OCI-LY3 (cell line): Measurements from ENCODE around the gene CLSTN2.
A peak's percentile ranks its signal among the peaks of the same experiment; 100 is the strongest.

ENCODE experiments used
- H2AFZ ChIP-seq: fragments of 200-600, 300-600 bp; shearing (Covaris generic); 2 replicates; pipeline ENCODE4 v1.6.0; 2014; ENCODE audit warnings: antibody characterized with exemption, low read depth, low read length
- H3K27ac ChIP-seq: fragments of 200-600, 300-600 bp; sonication (generic); 2 replicates; pipeline ENCODE4 v1.5.1; 2014; ENCODE audit warnings: mild to moderate bottlenecking, low read length, moderate library complexity, mixed read lengths
- H3K27me3 ChIP-seq: fragments of 200-600, 300-600 bp; sonication (generic); 2 replicates; pipeline ENCODE4 v1.6.1; 2014; ENCODE audit warnings: low read depth, low read length, mixed read lengths
- H3K36me3 ChIP-seq: fragments of 200-600, 300-600 bp; sonication (generic); replicated peaks from 2 replicates; pipeline ENCODE3; 2014; ENCODE audit warnings: low read depth, low read length, mixed read lengths
- H3K4me1 ChIP-seq: fragments of 300-600, 200-600 bp; sonication (generic); 2 replicates; pipeline ENCODE4 v1.6.1; 2014; ENCODE audit warnings: low read length, mixed read lengths
- H3K4me2 ChIP-seq: fragments of 200-600, 300-600 bp; sonication (generic); 2 replicates; pipeline ENCODE4 v1.6.1; 2014; ENCODE audit warnings: low read length, mixed read lengths
- H3K4me3 ChIP-seq: fragments of 300-600, 200-600 bp; sonication (generic); 2 replicates; pipeline ENCODE4 v1.5.1; 2014; ENCODE audit warnings: antibody characterized with exemption, mild to moderate bottlenecking, low read length, moderate library complexity
- H3K79me2 ChIP-seq: fragments of 300-600, 200-600 bp; shearing (Covaris generic); 2 replicates; pipeline ENCODE4 v1.6.1; 2014; ENCODE audit warnings: mild to moderate bottlenecking, low read length, mixed read lengths
- H3K9ac ChIP-seq: fragments of 300-600, 200-600 bp; shearing (Covaris generic); 2 replicates; pipeline ENCODE4 v1.6.0; 2014; ENCODE audit warnings: mild to moderate bottlenecking, low read length, moderate library complexity
- H3K9me3 ChIP-seq: fragments of 200-600, 300-600 bp; shearing (Covaris generic); 2 replicates; pipeline ENCODE4 v1.6.1; 2014; ENCODE audit warnings: low read length, mixed read lengths; ENCODE audit not compliant: insufficient read depth
- H4K20me1 ChIP-seq: fragments of 200-600, 300-600 bp; sonication (generic); 2 replicates; pipeline ENCODE4 v1.6.1; 2016; ENCODE audit warnings: low read length, mixed read lengths; ENCODE audit not compliant: insufficient read depth
- EZH2phosphoT487 ChIP-seq: fragments of 200-600 bp; shearing (Covaris generic); IDR thresholded peaks from 2 replicates; pipeline ENCODE4 v1.6.1; 2018; ENCODE audit warnings: antibody characterized with exemption, mixed run types, low read depth
- TF ChIP-seq, protein P1 (sequence below): fragments of 200-600, 300-600 bp; sonication (generic); IDR thresholded peaks from 2 replicates; pipeline ENCODE4 v1.5.1; 2014; ENCODE audit warnings: antibody characterized with exemption, low read length, low read depth

The CLSTN2 gene

DNA sequence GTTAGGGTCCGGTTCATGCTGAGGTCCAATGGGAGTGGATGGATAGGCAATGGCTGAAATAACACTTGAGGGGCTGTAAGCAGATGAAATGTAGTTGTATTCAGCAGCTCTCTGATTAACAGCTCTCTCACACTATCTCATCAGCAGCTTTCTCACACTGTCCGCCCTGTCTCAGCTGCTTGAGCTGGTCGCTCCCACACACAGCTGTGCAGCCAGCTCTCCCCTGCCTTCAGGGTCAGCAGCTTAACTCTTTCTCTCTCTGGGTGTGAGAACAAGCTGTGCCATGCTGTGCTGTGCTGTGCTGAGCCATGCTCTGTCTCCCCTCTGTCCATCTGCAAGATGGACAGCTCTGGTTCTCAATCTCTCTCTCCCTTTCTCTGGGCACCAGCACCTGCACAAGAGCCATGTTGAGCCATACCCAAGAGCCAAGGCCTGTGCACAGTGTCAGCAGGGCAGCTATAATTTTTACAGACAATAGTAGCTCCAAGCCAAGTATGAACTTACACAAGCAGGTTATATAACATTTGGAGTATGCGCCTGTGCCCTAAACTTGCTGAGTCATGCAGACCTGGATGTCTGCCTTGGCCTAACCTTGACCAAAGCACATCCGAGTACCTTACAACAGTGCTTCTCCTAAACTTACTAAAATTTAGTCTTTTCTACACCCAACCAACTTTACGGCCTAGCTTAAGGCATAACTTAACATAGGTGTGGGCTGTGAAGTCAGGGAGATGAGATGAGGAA, 451.5 kb downstream of the CLSTN2 start:
- Histone ChIP-seq H3K4me1 (peaks cover 15% of the 10 kb centered on the region), H3K27ac (no peak overlapping the region), H3K9me3 (no peaks in the 10 kb centered on the region), H3K27me3 (no peaks in the 10 kb centered on the region), H3K9ac (no peak overlapping the region), H3K4me3 (no peak overlapping the region), H3K36me3 (no peaks in the 10 kb centered on the region), H3K4me2 (no peak overlapping the region), H4K20me1 (no peaks in the 10 kb centered on the region), H3K79me2 (no peaks in the 10 kb centered on the region), H2AFZ (0 out of 2 replicates have a peak overlapping the region, but pooled peaks have one; percentile 15)
- TF ChIP-seq, protein P1, sequence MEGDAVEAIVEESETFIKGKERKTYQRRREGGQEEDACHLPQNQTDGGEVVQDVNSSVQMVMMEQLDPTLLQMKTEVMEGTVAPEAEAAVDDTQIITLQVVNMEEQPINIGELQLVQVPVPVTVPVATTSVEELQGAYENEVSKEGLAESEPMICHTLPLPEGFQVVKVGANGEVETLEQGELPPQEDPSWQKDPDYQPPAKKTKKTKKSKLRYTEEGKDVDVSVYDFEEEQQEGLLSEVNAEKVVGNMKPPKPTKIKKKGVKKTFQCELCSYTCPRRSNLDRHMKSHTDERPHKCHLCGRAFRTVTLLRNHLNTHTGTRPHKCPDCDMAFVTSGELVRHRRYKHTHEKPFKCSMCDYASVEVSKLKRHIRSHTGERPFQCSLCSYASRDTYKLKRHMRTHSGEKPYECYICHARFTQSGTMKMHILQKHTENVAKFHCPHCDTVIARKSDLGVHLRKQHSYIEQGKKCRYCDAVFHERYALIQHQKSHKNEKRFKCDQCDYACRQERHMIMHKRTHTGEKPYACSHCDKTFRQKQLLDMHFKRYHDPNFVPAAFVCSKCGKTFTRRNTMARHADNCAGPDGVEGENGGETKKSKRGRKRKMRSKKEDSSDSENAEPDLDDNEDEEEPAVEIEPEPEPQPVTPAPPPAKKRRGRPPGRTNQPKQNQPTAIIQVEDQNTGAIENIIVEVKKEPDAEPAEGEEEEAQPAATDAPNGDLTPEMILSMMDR, result no peak
- no peak for TF ChIP-seq EZH2phosphoT487

DNA sequence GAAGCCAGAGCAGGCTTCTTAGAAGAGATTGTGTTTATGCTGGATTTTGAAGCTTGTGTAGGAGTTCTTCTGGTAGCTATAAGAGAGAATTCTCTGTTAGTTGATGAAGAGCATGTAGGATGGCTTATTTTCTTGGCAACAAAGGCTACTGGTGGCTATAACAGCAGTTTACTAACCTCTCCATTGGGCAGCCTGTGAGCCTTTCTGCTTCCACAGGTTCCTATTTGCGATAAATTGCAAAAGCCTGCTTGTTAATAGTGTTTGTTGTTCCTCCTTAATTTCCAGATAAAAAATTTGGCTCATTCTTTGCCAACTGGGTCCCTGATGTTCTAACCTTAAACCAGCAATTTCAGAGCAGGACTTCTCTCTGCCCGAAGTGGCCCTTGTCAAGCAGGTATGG, 452.3 kb downstream of the CLSTN2 start:
- H3K27ac ChIP-seq, result no peak overlapping the region

DNA sequence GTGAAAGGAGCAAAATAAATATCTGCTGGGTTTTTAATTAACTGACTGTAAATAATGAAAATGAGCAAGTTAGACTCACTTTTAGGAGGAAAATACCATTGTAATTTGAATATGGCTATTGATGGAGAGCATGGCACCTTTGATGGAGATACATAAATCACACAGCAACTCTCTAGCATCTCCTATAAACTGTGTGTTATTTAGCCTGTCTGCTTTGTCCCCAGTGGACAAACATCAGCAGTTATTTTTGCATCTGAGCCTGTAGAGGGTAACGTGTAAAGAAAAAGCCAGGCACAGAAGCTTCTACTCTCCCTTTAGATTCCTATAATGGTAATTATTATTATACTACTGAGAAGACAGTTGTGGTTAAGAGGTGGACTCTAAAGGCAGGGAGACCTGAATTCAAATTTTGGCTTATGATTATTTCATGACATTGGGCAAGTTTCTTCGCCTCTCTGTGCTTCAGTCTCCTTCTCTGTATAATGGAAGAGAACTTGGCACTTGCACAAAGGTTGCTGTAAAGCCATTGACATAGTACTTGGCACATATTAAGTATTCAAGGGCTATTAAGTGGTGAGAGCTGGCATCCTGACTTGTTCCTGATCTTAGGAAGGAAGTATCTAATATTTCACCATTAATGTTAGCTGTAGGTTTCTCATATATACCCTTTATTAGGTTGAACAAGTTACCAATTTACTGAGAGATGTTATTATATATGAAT, 453.4 kb downstream of the CLSTN2 start:
- H3K4me3 ChIP-seq, result no peak overlapping the region
- no peaks in the 10 kb centered on the region for H4K20me1 ChIP-seq
- H3K9ac ChIP-seq, result no peak overlapping the region
- no peaks in the 10 kb centered on the region for H3K79me2 ChIP-seq
- no peaks in the 10 kb centered on the region for H3K9me3 ChIP-seq
- H3K36me3 ChIP-seq, result no peaks in the 10 kb centered on the region
- H3K27ac ChIP-seq, result no peak overlapping the region
- no peak overlapping the region for H2AFZ ChIP-seq
- TF ChIP-seq EZH2phosphoT487, result no peak
- TF ChIP-seq, protein P1, result no peak
- peaks cover 15% of the 10 kb centered on the region for H3K4me1 ChIP-seq
- H3K4me2 ChIP-seq, result no peak overlapping the region
- H3K27me3 ChIP-seq, result no peaks in the 10 kb centered on the region

More for the DNA sequence above, 452.3 kb downstream of the CLSTN2 start:
- H2AFZ ChIP-seq, result peak overlapping the region; percentile 15; the same call in 1 of the 2 replicates
- H3K4me3 ChIP-seq, result no peak overlapping the region
- no peaks in the 10 kb centered on the region for H3K27me3 ChIP-seq
- H3K4me1 ChIP-seq, result peaks cover 15% of the 10 kb centered on the region
- no peak for TF ChIP-seq EZH2phosphoT487
- TF ChIP-seq, protein P1, result no peak
- no peak overlapping the region for H3K9ac ChIP-seq
- H3K4me2 ChIP-seq, result no peak overlapping the region
- H3K79me2 ChIP-seq, result no peaks in the 10 kb centered on the region
- H3K9me3 ChIP-seq, result no peaks in the 10 kb centered on the region
- H4K20me1 ChIP-seq, result no peaks in the 10 kb centered on the region
- H3K36me3 ChIP-seq, result no peaks in the 10 kb centered on the region

DNA sequence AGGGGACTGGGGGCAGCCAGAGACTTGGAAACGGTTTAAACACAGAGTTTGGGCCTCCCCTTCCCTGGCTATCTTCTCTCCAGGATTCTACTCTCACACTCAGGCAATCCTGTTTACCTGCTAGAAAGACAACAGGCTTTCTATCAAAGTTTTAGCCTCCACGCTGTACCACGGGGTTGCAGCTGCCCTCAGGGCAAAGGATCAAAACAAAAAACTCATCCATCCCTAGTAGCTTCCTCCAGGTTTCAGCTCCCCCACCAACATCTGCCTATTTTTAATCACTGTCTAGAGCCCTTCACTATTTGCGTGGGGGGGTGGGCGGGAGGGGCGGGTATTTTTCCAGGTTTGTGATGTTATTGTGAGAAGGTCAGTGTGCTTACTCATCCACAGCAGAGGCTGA, 456.1 kb downstream of the CLSTN2 start:
- no peak overlapping the region for H3K27ac ChIP-seq
- no peaks in the 10 kb centered on the region for H3K27me3 ChIP-seq
- no peak overlapping the region for H2AFZ ChIP-seq
- H3K4me1 ChIP-seq, result peaks cover 2% of the 10 kb centered on the region; the same call in 1 of the 2 replicates
- H3K4me2 ChIP-seq, result no peak overlapping the region
- H4K20me1 ChIP-seq, result no peaks in the 10 kb centered on the region
- no peaks in the 10 kb centered on the region for H3K36me3 ChIP-seq
- no peak overlapping the region for H3K9ac ChIP-seq
- TF ChIP-seq EZH2phosphoT487, result no peak
- TF ChIP-seq, protein P1, result no peak
- H3K79me2 ChIP-seq, result no peaks in the 10 kb centered on the region
- H3K9me3 ChIP-seq, result no peaks in the 10 kb centered on the region
- H3K4me3 ChIP-seq, result no peak overlapping the region
